ENCODE measurements around the gene OPCML.

GRCh38 chr11:133007027-133007584 lies 525.2 kb downstream of the OPCML start:
- TF ChIP-seq CTCF (IDR thresholded peaks at IDR 0.05) (no peak), POLR2A (IDR thresholded peaks at IDR 0.05) (no peak)
